Naive B cell (primary cell): Measurements from ENCODE around the gene KAT2B. TPM values are rescaled to one million over a fixed set of nuclear protein-coding genes. Genes with fewer than 3 reads are reported as not detected.

Experiments
- ATAC-seq, 2 donors: fragments of 150-1000 bp; cut with Tn5 transposase; 2 replicates each; pipeline ENCODE4 v1.10.0; 2021; ENCODE audit warnings: low read depth in 2 of 2, mild to moderate bottlenecking in 2 of 2, moderate library complexity in 2 of 2
- DNase-seq: peaks from one replicate; pipeline ENCODE4 v3.0.0; 2022
- H3K27ac Mint-ChIP-seq, 6 donors: one replicate each; pipeline ENCODE4 v1.8.0; 2020 to 2022; ENCODE audit warnings: mild to moderate bottlenecking in 6 of 6, mixed read lengths in 6 of 6, moderate library complexity in 5 of 6, inconsistent platforms in 2 of 6
- H3K27me3 Mint-ChIP-seq, 3 donors: one replicate each; pipeline ENCODE4 v1.8.0; 2021 to 2022; ENCODE audit warnings: mixed read lengths in 3 of 3, mild to moderate bottlenecking in 1 of 3
- H3K36me3 Mint-ChIP-seq, 2 donors: one replicate each; pipeline ENCODE4 v1.8.0; 2020 to 2022; ENCODE audit warnings: mixed read lengths in 2 of 2, inconsistent platforms in 1 of 2, mild to moderate bottlenecking in 1 of 2
- H3K4me1 Mint-ChIP-seq, 3 donors: one replicate each; pipeline ENCODE4 v1.8.0; 2020 to 2022; ENCODE audit warnings: mixed read lengths in 3 of 3, inconsistent platforms in 1 of 3, mild to moderate bottlenecking in 1 of 3, moderate library complexity in 1 of 3
- H3K4me3 Mint-ChIP-seq, 8 donors: one replicate each; pipeline ENCODE4 v1.8.0; 2020 to 2022; ENCODE audit warnings: mild to moderate bottlenecking in 8 of 8, mixed read lengths in 8 of 8, moderate library complexity in 8 of 8, inconsistent platforms in 2 of 8
- H3K9me3 Mint-ChIP-seq, 7 donors: one replicate each; pipeline ENCODE4 v1.8.0; 2020 to 2022; ENCODE audit warnings: mixed read lengths in 7 of 7, mild to moderate bottlenecking in 5 of 7, inconsistent platforms in 2 of 7, moderate library complexity in 1 of 7
- polyA plus RNA-seq, 6 donors: library from polyadenylated mRNA; unstranded; fragments of 300-500 nt; fragmentation: Illumina TruSeq; gene quantifications; one replicate each; pipeline ENCODE4 v1.2.3, GENCODE V29; 2021; ENCODE audit warnings: low read depth in 6 of 6

KAT2B gene
- polyA plus RNA-seq, 6 donors from 2014 or later = 3.5 to 9.2 (median 4.9) TPM

GRCh38 chr3:20075197-20075596 lies 35.0 kb downstream of the KAT2B start:
- Mint-ChIP-seq H3K27me3 (no peaks in the 10 kb centered on the region), H3K4me3 (no peak overlapping the region), H3K4me1 (peaks cover 11 to 23% (median 14%) of the 10 kb centered on the region in 3 donors), H3K9me3 (no peaks in the 10 kb centered on the region), H3K27ac (peak overlapping the region in 4 of 6 donors; percentile 17 to 47 (median 26)), H3K36me3 (peaks cover 16 to 18% of the 10 kb centered on the region in 2 donors)
- DNase-seq = no peak
- ATAC-seq = no peak

GRCh38 chr3:20076296-20076997 lies 36.2 kb downstream of the KAT2B start:
- Mint-ChIP-seq H3K36me3 (peaks cover 14 to 16% of the 10 kb centered on the region in 2 donors), H3K27me3 (no peaks in the 10 kb centered on the region), H3K27ac (peak overlapping the region in 5 of 6 donors; percentile 7 to 74 (median 31)), H3K9me3 (no peaks in the 10 kb centered on the region), H3K4me3 (no peak overlapping the region), H3K4me1 (peaks cover 17 to 24% (median 21%) of the 10 kb centered on the region in 3 donors)
- ATAC-seq (no peak), DNase-seq (no peak)

GRCh38 chr3:20077068-20077467 lies 36.8 kb downstream of the KAT2B start:
- Mint-ChIP-seq H3K27me3 (no peaks in the 10 kb centered on the region), H3K4me1 (peaks cover 15 to 21% (median 17%) of the 10 kb centered on the region in 3 donors), H3K4me3 (no peak overlapping the region), H3K36me3 (peaks cover 12 to 14% of the 10 kb centered on the region in 2 donors), H3K27ac (peak overlapping the region in 3 of 6 donors; percentile 28 to 70 (median 69)), H3K9me3 (no peaks in the 10 kb centered on the region)
- no peak for ATAC-seq
- DNase-seq = no peak

GRCh38 chr3:20078194-20078714 lies 38.0 kb downstream of the KAT2B start:
- no peak for ATAC-seq
- Mint-ChIP-seq H3K4me3 (no peak overlapping the region), H3K4me1 (peaks cover 14 to 21% (median 18%) of the 10 kb centered on the region in 3 donors), H3K27ac (peak overlapping the region in 1 of 6 donors; percentile 86), H3K36me3 (peaks cover 0 to 14% of the 10 kb centered on the region in 2 donors), H3K9me3 (no peaks in the 10 kb centered on the region), H3K27me3 (no peaks in the 10 kb centered on the region)
- DNase-seq = no peak

DNA sequence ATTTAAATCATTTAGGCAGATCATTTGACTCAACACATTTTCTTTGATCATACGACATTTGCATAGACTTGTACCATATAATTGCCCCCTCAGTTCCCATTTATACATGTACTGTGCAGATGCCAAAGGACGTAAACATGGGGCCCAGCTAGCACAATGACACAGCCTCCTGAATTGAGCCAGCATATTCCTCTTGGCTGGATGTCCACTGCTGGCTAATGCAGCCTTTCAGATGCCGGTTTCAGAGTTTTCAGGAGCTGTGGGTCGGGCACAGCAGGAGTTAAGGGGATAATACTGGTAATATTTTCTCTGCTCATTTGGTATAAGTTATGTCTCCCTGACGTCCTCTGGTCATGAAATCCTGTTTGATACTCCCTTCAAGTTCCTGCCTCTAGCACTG lies 39.4 kb downstream of the KAT2B start:
- Mint-ChIP-seq H3K27ac (peak overlapping the region in 2 of 6 donors; percentile 53 to 61), H3K4me1 (peaks cover 26 to 28% (median 26%) of the 10 kb centered on the region in 3 donors), H3K4me3 (no peak overlapping the region), H3K36me3 (peaks cover 0 to 6% of the 10 kb centered on the region in 2 donors), H3K9me3 (no peaks in the 10 kb centered on the region), H3K27me3 (no peaks in the 10 kb centered on the region)
- ATAC-seq (no peak), DNase-seq (no peak)

DNA sequence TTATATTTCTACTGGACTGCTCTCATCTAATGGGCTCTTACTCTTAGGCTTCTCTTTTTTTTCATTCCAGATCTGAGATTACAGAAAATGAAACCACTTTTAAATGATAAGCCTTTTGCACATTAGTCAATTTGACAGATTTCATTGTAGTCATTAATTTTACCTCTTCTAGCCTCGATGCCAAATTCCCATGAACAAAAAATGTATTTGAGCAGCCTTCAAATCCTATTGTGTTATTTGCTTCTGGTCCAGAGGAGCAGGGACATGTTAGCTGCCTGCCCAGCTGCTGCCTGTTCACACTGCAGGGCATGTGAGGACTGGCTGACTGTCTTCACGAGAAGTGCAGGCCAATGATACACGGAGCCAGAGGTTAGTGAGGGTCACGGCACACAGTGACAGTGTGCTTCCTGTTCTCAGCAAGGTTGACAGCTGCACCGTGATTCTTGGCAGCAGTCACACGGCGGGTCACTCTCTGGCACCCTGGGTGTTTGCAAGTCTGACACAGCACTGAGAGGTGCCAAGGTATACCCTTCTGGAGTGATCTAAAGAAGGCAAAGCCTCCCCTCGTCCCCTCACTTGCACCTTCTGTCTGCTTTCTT lies 40.8 kb downstream of the KAT2B start:
- H3K36me3 Mint-ChIP-seq = peaks cover 4 to 9% of the 10 kb centered on the region in 2 donors
- peak overlapping the region in 5 of 6 donors; percentile 60 to 92 (median 82) for H3K27ac Mint-ChIP-seq
- peaks cover 26 to 28% (median 26%) of the 10 kb centered on the region in 3 donors for H3K4me1 Mint-ChIP-seq
- H3K4me3 Mint-ChIP-seq = peak overlapping the region in 4 of 8 donors; percentile 21 to 58 (median 36)
- ATAC-seq (peak; percentile 88 to 98), DNase-seq (peak; percentile 17)
- H3K27me3 Mint-ChIP-seq = no peaks in the 10 kb centered on the region
- no peaks in the 10 kb centered on the region for H3K9me3 Mint-ChIP-seq

DNA sequence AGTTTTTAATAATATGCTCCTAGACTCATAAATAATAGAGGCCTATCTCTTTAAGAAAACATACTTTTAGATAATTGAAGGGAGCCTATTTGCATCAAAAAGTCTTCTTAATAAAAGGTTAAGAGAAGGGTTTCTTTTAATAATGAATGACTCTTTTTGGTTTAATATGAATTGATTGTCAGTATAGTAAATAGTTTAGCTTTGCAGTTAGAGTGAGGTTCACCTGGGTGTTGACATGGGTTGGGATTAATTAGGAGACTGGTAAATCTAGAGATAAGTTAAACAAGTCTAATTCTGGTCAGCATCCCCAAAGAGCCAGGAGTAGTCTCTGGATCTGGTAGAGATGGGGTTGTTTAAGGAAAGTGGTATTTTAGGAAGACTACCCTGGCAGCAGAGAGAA lies 43.0 kb downstream of the KAT2B start:
- no peak for ATAC-seq

GRCh38 chr3:20083953-20084352 lies 43.7 kb downstream of the KAT2B start:
- H3K4me3 Mint-ChIP-seq = peak overlapping the region in 1 of 8 donors; percentile 35
- H3K36me3 Mint-ChIP-seq = peaks cover 12 to 26% of the 10 kb centered on the region in 2 donors
- no peak for ATAC-seq
- H3K27ac Mint-ChIP-seq = peak overlapping the region in 5 of 6 donors; percentile 0 to 93 (median 75)
- H3K9me3 Mint-ChIP-seq = peaks cover 0 to 5% (median 4%) of the 10 kb centered on the region in 7 donors
- H3K27me3 Mint-ChIP-seq = no peaks in the 10 kb centered on the region
- peaks cover 25 to 29% (median 28%) of the 10 kb centered on the region in 3 donors for H3K4me1 Mint-ChIP-seq
- DNase-seq = no peak

More for the DNA sequence above, 43.0 kb downstream of the KAT2B start:
- Mint-ChIP-seq H3K4me1 (peaks cover 22 to 28% (median 25%) of the 10 kb centered on the region in 3 donors), H3K4me3 (no peak overlapping the region), H3K36me3 (peaks cover 7 to 19% of the 10 kb centered on the region in 2 donors), H3K27ac (peak overlapping the region in 4 of 6 donors; percentile 4 to 93 (median 42)), H3K27me3 (no peaks in the 10 kb centered on the region), H3K9me3 (no peaks in the 10 kb centered on the region)
- DNase-seq = no peak

DNA sequence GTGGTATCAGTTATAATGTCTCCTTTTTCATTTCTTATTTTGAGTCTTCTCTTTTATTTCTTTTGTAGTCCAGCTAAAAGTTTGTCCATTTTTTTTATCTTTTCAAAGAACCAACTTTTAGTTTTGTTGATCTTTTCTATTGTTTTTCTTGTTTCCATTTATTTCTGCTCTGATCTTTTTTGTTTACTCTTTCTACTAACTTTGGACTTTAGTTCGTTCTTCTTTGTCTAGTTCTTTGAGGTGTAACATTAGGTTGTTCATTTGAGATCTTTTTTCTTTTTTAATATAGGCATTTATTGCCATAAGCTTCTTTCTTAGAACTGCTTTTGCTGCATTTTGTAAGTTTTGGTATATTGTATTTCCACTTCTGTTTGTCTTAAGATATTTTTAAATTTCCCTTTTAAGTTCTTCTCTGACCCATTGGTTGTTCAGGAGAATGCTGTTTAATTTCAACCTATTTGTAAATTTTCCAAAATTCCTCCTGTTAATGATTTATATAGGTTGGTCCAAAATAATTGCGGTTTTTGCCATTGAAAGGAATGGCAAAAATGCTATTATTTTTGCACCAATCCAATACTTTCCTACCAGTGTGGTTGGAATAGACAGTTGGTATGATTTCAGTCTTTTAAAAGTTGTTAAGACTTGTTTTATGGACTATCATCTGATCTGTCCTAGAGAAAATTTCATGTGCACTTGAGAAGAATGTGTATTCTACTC lies 51.2 kb downstream of the KAT2B start:
- Mint-ChIP-seq H3K27ac (peak overlapping the region in 2 of 6 donors; percentile 83 to 90), H3K36me3 (peaks cover 52 to 65% of the 10 kb centered on the region in 2 donors), H3K27me3 (no peaks in the 10 kb centered on the region), H3K9me3 (peaks cover 4 to 26% (median 14%) of the 10 kb centered on the region in 7 donors), H3K4me1 (peaks cover 11 to 34% (median 12%) of the 10 kb centered on the region in 3 donors), H3K4me3 (no peak overlapping the region)
- ATAC-seq (no peak), DNase-seq (no peak)

GRCh38 chr3:20095470-20095869 lies 55.2 kb downstream of the KAT2B start:
- ATAC-seq (no peak), DNase-seq (no peak)
- H3K4me3 Mint-ChIP-seq = no peak overlapping the region
- no peaks in the 10 kb centered on the region for H3K27me3 Mint-ChIP-seq
- peak overlapping the region in 1 of 6 donors; percentile 44 for H3K27ac Mint-ChIP-seq
- H3K9me3 Mint-ChIP-seq = peaks cover 0 to 6% (median 4%) of the 10 kb centered on the region in 7 donors
- peaks cover 8 to 24% (median 14%) of the 10 kb centered on the region in 3 donors for H3K4me1 Mint-ChIP-seq
- peaks cover 29 to 57% of the 10 kb centered on the region in 2 donors for H3K36me3 Mint-ChIP-seq

DNA sequence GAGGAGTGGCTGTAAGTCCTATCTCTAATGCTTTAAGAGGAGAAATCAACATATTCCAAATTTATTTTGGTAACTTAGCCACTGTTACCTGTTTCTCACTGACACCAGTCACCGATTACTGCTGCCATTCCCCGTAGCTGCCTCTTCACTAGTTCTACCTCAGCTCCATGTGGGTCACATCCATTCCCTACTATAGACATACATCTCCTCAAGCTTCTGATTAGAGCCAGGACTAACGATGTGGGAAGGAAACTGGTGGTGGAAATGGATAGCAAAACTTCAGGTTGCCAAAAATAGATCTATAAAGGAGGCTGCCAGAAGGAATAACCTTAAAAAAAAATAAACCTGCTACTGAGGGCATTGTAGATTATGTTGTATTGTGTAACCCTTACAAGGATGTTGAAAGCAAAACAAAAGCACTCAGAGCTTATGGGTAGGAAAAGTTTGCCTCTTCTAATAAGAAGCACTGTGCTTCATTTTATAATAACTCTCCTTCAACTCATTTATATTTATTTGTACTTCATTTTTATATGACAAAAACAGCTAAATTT lies 56.0 kb downstream of the KAT2B start:
- Mint-ChIP-seq H3K36me3 (peaks cover 29 to 49% of the 10 kb centered on the region in 2 donors), H3K27ac (peak overlapping the region in 2 of 6 donors; percentile 60), H3K4me1 (peaks cover 5 to 22% (median 14%) of the 10 kb centered on the region in 3 donors), H3K27me3 (no peaks in the 10 kb centered on the region), H3K9me3 (peaks cover 0 to 4% (median under 1%) of the 10 kb centered on the region in 7 donors), H3K4me3 (no peak overlapping the region)
- no peak for ATAC-seq
- no peak for DNase-seq

- H3K27ac Mint-ChIP-seq = peak overlapping the region in 1 of 6 donors; percentile 60
- no peaks in the 10 kb centered on the region for H3K27me3 Mint-ChIP-seq
- peaks cover 3 to 15% (median 14%) of the 10 kb centered on the region in 3 donors for H3K4me1 Mint-ChIP-seq
- no peak overlapping the region for H3K4me3 Mint-ChIP-seq
- H3K9me3 Mint-ChIP-seq = peaks cover 0 to 4% (median 0%) of the 10 kb centered on the region in 7 donors
- DNase-seq (no peak), ATAC-seq (no peak)
- peaks cover 26 to 45% of the 10 kb centered on the region in 2 donors for H3K36me3 Mint-ChIP-seq
Measured at GRCh38 chr3:20097015-20097414, 56.8 kb downstream of the KAT2B start.
